IMR-90 (cell line): ENCODE results near the gene LHPP.

Experiments
- CEBPB ChIP-seq: IDR thresholded peaks from 2 replicates; pipeline ENCODE4 v1.6.1; 2012; ENCODE audit warnings: low read depth, low read length, improper control_type of control experiment
- CTCF ChIP-seq: conservative IDR thresholded peaks from 2 replicates; pipeline ENCODE4 v1.5.1; 2012; ENCODE audit warnings: mild to moderate bottlenecking, low read depth, low read length, improper control_type of control experiment
- ELK1 ChIP-seq: fragments of 150-350 bp; IDR thresholded peaks from 2 replicates; pipeline ENCODE4 v1.6.1; 2016; ENCODE audit warnings: low read depth, mild to moderate bottlenecking, low read length, moderate library complexity, borderline replicate concordance
- MAFK ChIP-seq: IDR thresholded peaks from 2 replicates; pipeline ENCODE4 v1.6.1; 2012; ENCODE audit warnings: low read depth, low read length, improper control_type of control experiment
- NFE2L2 ChIP-seq: fragments of 150-350 bp; IDR thresholded peaks from 2 replicates; pipeline ENCODE4 v1.6.1; 2016; ENCODE audit warnings: low read depth, mild to moderate bottlenecking, low read length
- POLR2A ChIP-seq: IDR thresholded peaks from 2 replicates; pipeline ENCODE4 v1.6.1; 2012; ENCODE audit warnings: mild to moderate bottlenecking, low read depth, low read length
- RCOR1 ChIP-seq: IDR thresholded peaks from 2 replicates; pipeline ENCODE4 v1.6.1; 2012; ENCODE audit warnings: mild to moderate bottlenecking, low read length, improper control_type of control experiment; ENCODE audit not compliant: insufficient replicate concordance
- USF2 ChIP-seq: fragments of 150-350 bp; IDR thresholded peaks from 2 replicates; pipeline ENCODE4 v1.6.1; 2017; ENCODE audit warnings: mild to moderate bottlenecking, antibody characterized with exemption, low read length, low read depth

- TF ChIP-seq CTCF, result no peak
- TF ChIP-seq ELK1, result no peak
- no peak for TF ChIP-seq CEBPB
- no peak for TF ChIP-seq RCOR1
- no peak for TF ChIP-seq POLR2A
- TF ChIP-seq MAFK, result no peak
- TF ChIP-seq USF2, result no peak
- TF ChIP-seq NFE2L2, result no peak
Observed at GRCh38 chr10:124535731-124536495, 74.3 kb downstream of the LHPP start.
